GM18858 (cell line): ENCODE results near the gene CAPN11.

Experiments used
- ATAC-seq: cut with Tn5 transposase; IDR thresholded peaks from one replicate; pipeline ENCODE4 v1.9.1; 2021; ENCODE audit not compliant: unreplicated experiment

The CAPN11 gene

DNA sequence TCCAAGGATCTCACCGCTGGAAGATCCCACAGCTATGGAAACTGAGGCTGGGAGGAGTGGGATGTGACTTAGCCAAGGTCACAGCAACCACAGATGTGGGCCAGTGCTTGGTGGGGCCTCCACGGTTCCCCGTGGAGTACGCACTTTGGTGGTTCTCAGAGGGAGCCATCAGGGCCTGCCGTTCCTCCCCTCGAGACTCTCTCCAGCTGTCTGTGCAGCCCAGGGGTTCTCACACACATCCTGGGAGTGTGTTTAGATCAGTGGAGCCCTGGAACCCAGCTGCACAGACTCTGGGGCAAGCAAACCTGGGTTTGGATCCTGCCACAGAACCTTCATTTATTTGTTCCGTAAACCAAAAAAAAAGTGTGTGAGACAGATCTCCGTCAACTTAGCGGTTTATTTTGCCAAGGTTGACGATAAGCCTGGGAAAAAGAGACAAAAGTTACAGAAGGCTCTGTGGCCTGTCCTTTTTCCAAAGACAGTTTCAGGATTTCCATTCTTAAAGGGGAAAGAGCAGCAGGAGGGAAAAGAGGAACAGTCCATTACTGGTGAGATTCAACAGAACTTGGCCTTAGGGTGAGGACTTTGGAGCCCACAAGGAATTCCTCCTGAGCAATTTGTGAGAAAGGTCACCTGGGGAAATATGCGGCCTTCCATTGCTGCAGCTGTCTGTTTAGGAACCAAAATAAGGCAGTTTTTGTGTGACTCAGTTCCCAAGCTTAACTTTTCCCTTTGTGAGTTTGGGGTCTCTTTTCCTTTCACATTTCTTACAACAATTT is 44.5 kb downstream of the CAPN11 start:
- ATAC-seq: no peak

DNA sequence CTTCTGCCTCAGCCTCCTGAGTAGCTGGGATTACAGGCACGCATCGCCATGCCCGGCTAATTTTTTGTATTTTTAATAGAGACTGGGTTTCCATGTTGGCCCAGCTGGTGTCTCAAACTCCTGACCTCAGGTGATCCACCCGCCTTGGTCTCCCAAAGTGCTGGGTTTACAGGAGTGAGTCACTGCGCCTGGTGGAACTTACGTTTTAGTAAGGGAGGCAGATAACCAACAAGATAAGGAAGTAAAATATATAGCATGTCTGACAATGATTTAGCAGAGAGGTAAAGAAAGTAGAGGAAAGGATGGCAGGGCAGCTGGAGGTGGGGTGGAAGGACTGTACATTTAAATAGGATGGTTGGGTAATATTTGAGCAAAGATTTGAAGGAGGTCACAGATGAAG is 45.3 kb downstream of the CAPN11 start:
- no peak for ATAC-seq

DNA sequence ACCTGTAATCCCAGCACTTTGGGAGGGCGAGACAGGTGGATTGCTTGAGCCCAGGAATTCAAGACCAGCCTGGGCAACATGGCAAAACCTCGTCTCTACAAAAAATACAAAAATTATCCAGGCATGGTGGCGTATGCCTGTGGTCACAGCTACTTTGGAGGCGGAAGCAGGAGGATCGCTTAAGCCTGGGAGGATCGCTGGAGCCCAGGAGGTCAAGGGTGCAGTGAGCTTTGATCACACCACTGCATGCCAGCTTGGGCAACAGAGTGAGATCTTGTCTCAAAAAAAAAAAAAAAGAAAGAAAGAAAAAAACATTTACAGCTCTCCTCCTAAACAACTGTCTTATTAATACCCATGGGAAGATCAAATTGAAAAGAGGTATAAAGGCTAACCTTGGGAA is 49.3 kb downstream of the CAPN11 start:
- ATAC-seq: no peak

DNA sequence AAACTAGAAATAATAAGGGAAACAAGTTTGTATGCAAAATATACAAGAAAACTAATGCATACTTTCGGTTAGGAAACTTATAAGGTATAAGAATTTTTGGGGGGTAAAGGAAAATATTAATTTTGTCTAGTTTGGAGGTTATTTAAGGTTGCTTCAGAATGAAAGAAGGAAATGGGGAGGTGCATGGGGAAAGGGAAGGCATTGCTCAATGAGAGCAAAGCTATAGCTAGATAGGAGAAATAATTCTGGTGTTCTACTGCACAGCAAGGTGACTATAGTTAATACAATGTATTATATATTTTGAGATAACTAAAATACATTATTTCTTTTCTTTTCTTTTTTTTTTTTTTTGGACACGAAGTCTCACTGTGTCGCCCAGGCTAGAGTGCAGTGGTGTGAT is 52.7 kb downstream of the CAPN11 start:
- ATAC-seq: no peak

DNA sequence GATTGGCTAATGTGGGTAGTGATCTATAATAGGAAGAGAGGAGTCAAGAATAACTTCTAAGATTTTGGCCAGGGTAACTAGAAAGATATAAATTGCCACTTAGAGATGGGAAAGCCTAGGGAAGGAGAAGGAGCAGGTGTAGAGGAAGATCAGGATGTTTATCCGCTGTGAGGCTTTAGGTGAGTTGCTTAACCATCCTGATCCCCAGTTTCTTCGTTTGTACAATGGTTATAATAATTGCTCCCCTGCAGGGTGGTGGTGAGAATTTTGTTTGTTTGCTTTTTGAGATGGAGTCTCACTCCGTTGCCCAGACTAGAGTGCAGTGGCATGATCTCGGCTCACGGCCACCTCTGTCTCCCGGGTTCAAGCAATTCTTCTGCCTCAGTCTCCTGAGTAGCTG is 55.7 kb downstream of the CAPN11 start:
- ATAC-seq: no peak

DNA sequence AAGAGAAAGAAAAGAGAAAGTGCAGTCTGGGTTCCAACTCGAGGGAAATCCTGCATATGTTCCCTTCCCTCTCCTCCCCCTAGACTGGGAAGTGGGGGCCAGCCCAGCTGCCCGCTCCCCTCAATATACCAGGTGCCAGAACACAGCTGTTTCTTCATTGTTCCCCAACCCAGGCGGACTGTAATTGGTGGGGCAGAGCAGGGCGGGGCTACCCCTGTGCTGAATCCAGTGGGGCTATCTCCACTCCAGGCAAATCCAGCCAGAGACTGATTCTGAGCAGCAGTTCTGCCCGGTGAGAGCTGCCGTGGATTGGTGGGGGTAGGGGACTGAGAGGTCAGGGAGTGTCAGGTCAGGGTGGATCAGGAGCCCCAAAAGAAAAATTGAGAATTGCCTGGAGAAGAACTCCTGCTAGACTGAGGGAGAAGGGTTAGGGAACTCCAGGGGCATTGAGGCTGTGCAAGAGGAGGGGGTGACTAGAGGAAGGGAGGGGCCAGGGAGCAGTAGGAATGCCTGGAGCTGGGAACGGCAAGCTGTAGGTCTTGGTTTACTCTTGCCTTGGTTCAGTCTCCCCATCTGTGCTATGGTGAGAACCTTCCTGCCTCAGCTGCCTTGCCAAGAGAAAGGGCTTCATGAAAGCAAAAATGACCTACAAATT is 58.2 kb downstream of the CAPN11 start, which contains the start of gene MYMX:
TSS of gene MYMX (plus strand) at position 250 of the 655 bp plus-strand sequence. CDS start 546 bp downstream, outside the sequence.
- ATAC-seq: no peak

DNA sequence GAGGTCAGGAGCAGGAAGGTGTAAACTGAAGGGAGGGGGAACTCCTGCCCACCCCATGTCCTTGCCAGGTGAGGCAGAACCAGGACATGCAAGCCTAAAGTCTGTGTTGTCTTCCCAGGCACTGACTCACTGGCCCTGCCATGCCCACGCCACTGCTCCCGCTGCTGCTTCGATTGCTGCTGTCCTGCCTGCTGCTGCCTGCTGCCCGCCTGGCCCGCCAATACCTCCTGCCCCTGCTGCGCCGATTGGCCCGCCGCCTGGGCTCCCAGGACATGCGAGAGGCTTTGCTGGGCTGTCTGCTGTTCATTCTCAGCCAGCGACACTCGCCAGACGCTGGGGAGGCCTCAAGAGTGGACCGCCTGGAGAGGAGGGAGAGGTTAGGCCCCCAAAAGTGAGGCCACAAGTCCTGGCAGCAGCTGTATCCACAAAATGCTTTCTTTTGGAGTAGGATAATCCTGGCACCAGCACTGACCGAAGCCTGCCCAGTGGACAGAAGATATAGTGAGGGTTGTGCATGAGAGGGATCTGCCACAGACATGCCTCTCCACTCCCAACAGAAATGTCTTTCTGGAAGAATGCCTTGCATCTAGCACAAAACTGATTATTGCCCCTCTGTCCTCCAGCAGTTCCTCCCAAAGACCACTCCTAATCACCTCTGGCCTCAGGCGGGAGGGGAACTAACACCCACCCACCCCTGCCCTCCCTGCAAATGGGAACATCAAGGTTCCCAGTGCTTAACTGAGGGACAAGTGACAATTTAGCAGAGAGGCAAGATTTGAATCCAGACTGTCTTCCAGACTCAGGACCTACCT is 58.9 kb downstream of the CAPN11 start:
- ATAC-seq: no peak

DNA sequence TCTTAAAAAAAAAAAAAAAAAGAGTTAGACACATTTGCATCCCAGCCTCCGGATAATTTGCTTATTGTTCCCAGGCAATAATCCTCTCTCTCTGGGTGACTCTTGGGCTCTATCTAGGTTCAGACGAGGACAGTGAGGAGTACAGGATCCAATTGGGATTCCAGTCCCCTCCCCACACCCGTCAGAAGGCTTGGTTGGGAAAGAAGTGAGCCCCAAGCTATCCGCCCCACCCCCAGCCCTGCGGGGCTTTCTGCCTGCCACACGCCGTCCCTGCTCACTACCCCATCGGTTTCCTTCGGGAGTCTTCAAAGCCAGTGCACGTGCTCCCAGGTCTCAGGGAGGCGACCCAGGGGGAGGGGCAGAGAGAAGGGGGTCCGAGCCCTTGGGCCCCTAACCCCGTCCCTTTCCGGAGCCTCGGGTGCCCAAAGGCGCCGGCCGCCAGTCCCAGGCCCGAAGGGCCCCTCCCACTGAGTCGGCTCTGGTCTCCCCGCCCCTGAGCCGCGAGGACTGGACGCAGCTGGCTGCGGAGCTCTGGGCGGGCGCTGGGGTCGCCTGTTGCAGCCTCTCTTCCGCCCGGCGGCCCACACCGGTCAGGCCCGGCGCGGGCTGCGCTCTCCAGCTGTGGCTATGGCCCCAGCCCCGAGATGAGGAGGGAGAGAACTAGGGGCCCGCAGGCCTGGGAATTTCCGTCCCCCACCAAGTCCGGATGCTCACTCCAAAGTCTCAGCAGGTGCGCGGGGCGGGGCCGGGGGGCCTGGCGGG is 60.6 kb downstream of the CAPN11 start:
- ATAC-seq: peak; percentile 49

DNA sequence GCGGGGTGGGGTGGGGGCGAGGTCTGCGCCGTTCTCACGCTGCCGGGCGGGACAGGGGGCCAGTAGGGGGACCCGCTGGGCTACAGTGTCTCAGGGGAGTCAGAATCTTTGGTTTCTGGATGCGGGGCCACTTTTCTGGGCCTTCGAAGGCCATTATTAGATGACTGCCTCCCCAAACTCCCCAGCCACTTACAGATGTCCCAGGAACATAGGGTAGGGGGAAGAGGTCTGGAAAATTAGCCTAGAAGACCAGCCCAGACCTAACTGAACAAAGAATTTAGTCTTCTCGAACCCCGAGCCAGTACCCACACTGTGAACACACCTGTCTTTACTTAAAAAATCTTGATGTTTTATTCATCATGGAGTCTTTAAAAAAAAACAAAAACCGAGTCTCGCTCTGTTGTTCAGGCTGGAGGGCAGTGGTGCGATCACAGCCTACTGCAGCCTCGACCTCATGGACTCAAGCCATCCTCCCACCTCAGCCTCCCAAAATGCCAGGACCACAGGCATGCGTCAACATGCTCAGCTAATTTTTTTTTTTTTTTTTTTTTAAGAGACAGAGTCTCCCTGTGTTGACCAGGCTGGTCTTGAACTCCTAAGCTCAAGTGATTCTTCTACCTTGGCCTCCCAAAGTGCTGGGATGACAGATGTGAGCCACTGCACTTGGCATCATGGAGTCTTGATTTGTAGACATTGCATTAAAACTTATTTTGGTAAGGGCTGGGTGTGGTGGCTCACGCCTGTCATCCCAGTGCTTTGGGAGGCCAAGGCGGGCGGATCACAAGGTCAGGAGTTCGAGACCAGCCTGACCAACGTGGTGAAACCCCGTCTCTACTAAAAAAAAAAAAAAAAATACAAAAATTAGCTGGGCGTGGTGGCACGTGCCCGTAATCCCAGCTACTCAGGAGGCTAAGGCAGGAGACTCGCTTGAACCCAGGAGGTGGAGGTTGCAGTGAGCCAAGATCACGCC is 61.5 kb downstream of the CAPN11 start:
- no peak for ATAC-seq

DNA sequence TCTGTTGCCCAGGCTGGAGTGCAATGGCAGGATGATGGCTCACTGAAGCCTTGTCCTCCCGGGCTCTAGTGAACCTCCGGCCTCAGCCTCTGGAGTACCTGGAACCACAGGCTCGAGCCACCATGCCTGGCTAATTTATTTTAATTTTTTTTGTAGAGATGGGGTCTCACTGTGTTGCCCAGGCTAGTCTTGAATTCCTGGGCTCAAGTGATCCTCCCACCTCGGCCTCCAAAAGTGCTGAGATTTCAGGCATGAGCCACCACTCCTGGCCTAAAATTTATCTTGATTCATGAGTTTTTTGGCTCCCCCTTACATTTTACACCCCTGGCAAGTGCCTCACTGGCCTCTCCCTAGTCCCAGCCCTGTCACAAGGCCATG is 62.3 kb downstream of the CAPN11 start:
- no peak for ATAC-seq

DNA sequence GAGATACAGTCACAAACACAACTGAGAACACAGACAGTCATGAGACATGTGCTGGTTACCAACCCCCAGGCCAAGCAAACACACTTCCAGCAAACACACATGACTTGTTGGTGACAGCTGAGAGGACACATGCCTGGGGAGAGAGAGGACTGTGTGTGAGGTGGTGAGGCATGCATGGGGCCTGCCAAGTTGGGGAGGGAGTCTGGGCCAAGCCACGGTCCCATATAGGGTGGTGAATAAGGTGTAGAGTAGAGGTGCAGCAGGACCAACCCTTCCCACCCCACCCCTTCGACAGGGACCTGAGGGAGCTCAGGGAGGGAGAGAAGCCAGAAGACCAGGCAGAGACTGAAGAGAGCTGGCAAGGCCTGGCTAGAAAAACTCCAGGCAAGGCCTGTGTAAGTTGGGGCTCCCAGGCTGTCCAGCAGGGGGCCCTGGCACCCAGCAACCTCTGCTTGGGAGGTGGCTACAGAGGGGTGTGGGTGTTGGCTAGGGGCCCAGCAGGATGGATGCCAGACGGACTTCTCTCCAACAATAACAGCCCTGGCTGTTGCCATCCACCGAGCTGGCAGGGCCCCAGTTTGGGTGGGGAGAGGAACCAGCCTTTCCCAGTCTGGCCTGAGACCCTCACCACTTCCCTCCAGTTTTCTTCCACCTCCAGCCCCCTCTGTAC is 62.8 kb downstream of the CAPN11 start:
- peak; percentile 34 for ATAC-seq

DNA sequence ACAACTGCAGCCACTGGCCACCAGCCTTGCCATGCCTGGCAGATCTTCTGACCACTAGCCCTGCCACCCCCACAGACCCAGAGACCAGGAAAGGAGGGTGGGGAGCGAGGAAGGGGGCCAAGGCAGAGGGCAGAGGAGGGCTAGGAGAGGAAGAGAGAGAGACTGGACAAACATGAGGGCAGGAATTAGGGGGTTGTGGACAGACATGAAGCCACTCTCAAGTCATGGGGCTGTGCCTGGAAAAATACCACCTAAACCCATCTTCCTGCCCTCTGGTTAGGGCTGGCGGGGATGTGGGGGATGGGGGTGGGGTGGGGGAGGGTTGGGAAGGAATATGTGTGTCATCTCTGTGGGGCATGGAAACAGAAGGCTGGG is 63.3 kb downstream of the CAPN11 start:
- ATAC-seq: no peak

DNA sequence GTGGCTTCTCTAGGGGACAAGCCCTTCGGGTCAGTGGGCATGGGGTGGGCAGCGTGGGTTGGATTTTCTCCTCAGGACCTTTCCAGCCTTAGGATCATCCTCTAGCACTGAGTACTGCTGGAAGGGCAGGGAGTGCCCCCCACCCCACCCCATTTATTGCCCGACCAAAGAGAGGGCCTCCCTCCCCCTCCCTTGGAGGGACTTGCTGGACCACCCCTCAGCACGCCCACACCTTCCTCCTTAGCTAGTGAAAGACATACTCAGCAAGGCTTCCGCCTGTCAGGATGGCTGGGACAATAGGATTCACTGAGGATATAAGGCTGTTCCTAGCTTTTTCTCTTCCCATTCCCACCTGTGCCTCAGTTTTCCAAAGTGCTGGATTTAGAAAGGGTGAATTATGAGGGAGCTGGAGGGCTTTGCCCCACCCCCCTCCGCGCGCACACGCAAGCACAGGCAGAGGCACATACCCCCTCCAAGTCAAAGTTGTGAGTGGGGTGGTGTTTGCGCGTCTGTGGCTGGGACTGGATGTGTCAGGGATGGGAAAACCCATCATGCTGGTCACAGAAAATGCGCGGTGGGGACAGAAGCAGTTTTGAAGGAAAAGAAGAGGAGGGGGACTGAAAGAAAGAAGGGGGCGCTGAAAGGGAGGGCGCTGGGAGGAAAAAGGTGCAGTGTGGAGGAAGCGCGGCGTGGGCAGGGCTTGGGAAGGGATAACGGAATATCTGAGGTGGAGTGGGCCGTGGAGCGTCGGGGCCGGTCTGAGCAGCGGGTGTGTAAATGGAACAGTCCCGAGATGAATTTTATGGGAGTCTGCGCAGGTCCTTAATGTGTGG is 64.1 kb downstream of the CAPN11 start:
- no peak for ATAC-seq

DNA sequence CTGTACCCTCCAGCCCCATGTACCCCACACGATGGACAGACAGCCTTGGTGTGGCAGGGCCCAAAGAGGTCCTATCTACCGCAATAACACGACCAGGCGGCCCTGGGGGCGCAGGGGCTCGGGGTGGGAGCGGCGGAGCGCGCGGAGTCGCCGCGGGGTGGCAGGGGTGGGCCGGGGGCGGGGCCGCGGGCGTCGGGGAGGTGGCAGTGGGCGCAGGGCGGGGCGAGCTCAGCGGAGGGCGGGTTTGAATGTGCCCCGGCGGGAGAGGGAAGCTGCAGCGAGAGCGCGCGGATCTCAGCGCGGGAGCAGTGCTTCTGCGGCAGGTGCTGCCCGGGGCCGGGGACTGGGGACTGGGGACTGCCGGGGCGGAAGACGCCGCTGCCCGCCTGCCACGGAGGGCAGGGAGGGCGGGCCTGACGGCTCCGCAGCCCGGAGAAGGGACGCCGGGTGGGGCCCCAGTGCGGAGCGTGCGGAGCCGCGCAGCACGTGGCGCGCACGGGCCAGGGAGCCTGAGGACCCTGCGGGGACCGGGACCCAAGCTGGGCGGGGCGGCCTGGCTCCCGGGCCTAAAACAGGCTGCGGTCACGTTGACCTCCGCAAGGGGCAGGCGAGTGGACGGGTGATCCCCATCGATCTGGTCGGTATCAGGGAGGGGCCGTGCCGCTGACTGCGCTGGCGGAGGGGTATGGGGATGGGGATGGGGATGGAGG is 64.9 kb downstream of the CAPN11 start, which contains the start of gene SLC29A1:
TSS of gene SLC29A1 (plus strand) at position 277 of the 710 bp plus-strand sequence. CDS start 3,719 bp downstream, outside the sequence.
- no peak for ATAC-seq

DNA sequence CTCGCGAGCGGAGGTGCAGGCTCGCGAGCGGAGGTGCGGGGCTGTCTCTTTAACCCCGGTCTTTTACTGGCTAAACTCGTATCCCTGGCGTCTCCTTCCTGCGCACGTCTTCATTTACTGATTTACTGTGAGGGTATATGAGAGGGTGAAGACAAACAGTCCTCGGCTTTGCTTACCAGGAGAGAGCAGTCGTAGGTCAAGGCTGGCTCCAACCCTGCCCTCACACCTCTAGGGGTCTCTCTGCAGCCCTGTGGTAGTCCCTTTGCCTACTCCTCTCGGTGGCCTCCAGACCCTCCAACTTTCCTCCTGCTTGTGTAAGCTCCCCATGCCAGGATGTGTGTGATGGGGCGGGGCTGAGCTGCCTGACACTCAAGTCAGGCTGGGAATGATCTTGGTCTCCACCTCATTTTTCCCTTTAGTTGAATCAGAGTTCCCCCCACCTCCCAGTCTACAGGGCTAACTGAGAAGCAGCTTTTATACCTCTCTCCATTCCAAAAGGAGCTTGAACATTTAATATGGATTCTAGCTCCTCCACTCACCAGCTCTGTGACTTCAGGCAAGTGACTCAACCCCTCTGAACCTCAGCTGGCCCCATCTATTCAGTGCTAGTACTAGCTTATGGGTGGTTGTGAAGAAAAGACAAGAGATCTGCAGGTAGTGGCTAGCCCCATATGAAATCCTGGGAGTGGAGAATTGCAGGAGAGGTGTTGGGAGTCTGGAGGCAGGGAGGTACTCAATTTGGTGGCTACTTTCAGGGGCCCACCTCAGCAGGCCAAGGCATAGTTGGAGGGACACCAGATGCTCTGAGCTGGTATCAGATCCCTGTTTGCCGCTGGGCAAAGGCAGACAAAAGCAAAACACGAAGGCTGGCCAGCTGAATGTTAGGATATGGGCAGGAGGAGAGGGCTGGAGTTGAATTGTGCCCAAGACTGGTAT is 65.7 kb downstream of the CAPN11 start:
- ATAC-seq: no peak

DNA sequence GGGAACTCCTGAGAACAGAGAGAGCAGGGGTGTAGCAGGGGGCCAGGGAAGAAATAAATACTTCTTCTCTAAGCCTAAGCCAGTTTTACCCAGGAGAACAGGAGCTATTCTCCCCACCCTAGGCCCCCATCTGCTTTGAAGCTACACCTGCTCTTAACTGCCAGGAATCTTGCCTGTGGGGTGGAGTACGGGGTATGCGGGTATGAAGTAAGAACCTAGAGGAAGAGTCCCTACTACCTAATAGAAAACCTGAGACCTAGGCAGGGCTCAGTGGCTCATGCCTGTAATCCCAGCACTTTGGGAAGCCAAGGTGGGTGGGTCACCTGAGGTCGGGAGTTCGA is 66.3 kb downstream of the CAPN11 start:
- no peak for ATAC-seq
